GM12864 (cell line): ENCODE measurements around the gene KIF5A.

ENCODE experiments used
- DNase-seq: peaks from one replicate; pipeline ENCODE4 v3.0.0-alpha.2; 2011; ENCODE audit warnings: low read depth
- H3K4me3 ChIP-seq: 2 replicates; pipeline ENCODE4 v1.5.1; 2011; ENCODE audit warnings: mild to moderate bottlenecking, low read depth, low read length, control low read depth
- CTCF ChIP-seq: IDR thresholded peaks from 2 replicates; pipeline ENCODE4 v1.5.1; 2011; ENCODE audit warnings: low read depth, mild to moderate bottlenecking, moderate library complexity, low read length, control low read depth, inconsistent platforms; ENCODE audit errors: missing control alignments

Gene KIF5A

GRCh38 chr12:57609781-57610553 lies 60.1 kb downstream of the KIF5A start:
- H3K4me3 ChIP-seq = no peak overlapping the region
- no peak for DNase-seq
- no peak for TF ChIP-seq CTCF

GRCh38 chr12:57610554-57611107 lies 60.8 kb downstream of the KIF5A start:
- TF ChIP-seq CTCF = no peak
- DNase-seq = no peak
- no peak overlapping the region for H3K4me3 ChIP-seq

GRCh38 chr12:57611108-57611826 lies 61.4 kb downstream of the KIF5A start, which contains the start of gene ARHGEF25:
TSS of gene ARHGEF25 (plus strand) at chr12:57611435. CDS start at chr12:57611895, 460 bp downstream.
- peak within 1 kb of the TSS; percentile 46 for H3K4me3 ChIP-seq
- DNase-seq = no peak
- no peak for TF ChIP-seq CTCF

GRCh38 chr12:57611827-57612710 lies 62.2 kb downstream of the KIF5A start:
- no peak overlapping the region for H3K4me3 ChIP-seq
- DNase-seq = no peak
- TF ChIP-seq CTCF = no peak

- H3K4me3 ChIP-seq = no peak overlapping the region
Observed at GRCh38 chr12:57612711-57613426, 63.0 kb downstream of the KIF5A start.

More at GRCh38 chr12:57612711-57613426, 63.0 kb downstream of the KIF5A start:
- DNase-seq = no peak
- TF ChIP-seq CTCF = no peak
